Ishikawa (cell line): Measurements from ENCODE around the gene TRAPPC3.

Source experiments
- CEBPB ChIP-seq: IDR thresholded peaks from 2 replicates; pipeline ENCODE4 v1.6.1; 2012
- CREB1 ChIP-seq: IDR thresholded peaks from 2 replicates; pipeline ENCODE4 v1.6.1; 2012; ENCODE audit warnings: low read depth
- EGR1 ChIP-seq: IDR thresholded peaks from 2 replicates; pipeline ENCODE4 v1.6.1; 2012
- EP300 ChIP-seq: IDR thresholded peaks from 2 replicates; pipeline ENCODE4 v1.6.1; 2012; ENCODE audit warnings: borderline replicate concordance
- FOXM1 ChIP-seq: IDR thresholded peaks from 2 replicates; pipeline ENCODE4 v1.6.1; 2012; ENCODE audit warnings: low read depth, borderline replicate concordance
- NFIC ChIP-seq: IDR thresholded peaks from 2 replicates; pipeline ENCODE4 v1.6.1; 2012
- RAD21 ChIP-seq: IDR thresholded peaks from 2 replicates; pipeline ENCODE4 v1.6.1; 2012; ENCODE audit warnings: low read depth
- TAF1 ChIP-seq: IDR thresholded peaks from 2 replicates; pipeline ENCODE4 v1.6.1; 2012; ENCODE audit warnings: low read depth, mild to moderate bottlenecking
- TCF12 ChIP-seq: IDR thresholded peaks from 2 replicates; pipeline ENCODE4 v1.6.1; 2012; ENCODE audit warnings: low read depth
- TEAD4 ChIP-seq: IDR thresholded peaks from 2 replicates; pipeline ENCODE4 v1.6.1; 2012
- YY1 ChIP-seq: IDR thresholded peaks from 2 replicates; pipeline ENCODE4 v1.6.1; 2012; ENCODE audit warnings: low read depth
- ZBTB7A ChIP-seq: IDR thresholded peaks from 2 replicates; pipeline ENCODE4 v1.6.1; 2012; ENCODE audit warnings: low read depth
- TF ChIP-seq, protein P1 (sequence below): IDR thresholded peaks from 2 replicates; pipeline ENCODE4 v1.6.1; 2012
- TF ChIP-seq, protein P2 (sequence below): IDR thresholded peaks from 2 replicates; pipeline ENCODE4 v1.6.1; 2012
- TF ChIP-seq, protein P3 (sequence below): IDR thresholded peaks from 2 replicates; pipeline ENCODE4 v1.6.1; 2012; ENCODE audit warnings: low read depth, mild to moderate bottlenecking

The TRAPPC3 gene

GRCh38 chr1:36107394-36107793, 41.9 kb downstream of the TRAPPC3 start:
- TF ChIP-seq, protein P1, sequence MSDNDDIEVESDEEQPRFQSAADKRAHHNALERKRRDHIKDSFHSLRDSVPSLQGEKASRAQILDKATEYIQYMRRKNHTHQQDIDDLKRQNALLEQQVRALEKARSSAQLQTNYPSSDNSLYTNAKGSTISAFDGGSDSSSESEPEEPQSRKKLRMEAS: no peak
- TF ChIP-seq CEBPB: no peak
- no peak for TF ChIP-seq EP300
- no peak for TF ChIP-seq TEAD4
- TF ChIP-seq TCF12: no peak
- TF ChIP-seq YY1: no peak
- TF ChIP-seq, protein P2, sequence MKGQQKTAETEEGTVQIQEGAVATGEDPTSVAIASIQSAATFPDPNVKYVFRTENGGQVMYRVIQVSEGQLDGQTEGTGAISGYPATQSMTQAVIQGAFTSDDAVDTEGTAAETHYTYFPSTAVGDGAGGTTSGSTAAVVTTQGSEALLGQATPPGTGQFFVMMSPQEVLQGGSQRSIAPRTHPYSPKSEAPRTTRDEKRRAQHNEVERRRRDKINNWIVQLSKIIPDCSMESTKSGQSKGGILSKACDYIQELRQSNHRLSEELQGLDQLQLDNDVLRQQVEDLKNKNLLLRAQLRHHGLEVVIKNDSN: no peak
- TF ChIP-seq RAD21: no peak
- no peak for TF ChIP-seq EGR1
- TF ChIP-seq ZBTB7A: no peak
- TF ChIP-seq, protein P3, sequence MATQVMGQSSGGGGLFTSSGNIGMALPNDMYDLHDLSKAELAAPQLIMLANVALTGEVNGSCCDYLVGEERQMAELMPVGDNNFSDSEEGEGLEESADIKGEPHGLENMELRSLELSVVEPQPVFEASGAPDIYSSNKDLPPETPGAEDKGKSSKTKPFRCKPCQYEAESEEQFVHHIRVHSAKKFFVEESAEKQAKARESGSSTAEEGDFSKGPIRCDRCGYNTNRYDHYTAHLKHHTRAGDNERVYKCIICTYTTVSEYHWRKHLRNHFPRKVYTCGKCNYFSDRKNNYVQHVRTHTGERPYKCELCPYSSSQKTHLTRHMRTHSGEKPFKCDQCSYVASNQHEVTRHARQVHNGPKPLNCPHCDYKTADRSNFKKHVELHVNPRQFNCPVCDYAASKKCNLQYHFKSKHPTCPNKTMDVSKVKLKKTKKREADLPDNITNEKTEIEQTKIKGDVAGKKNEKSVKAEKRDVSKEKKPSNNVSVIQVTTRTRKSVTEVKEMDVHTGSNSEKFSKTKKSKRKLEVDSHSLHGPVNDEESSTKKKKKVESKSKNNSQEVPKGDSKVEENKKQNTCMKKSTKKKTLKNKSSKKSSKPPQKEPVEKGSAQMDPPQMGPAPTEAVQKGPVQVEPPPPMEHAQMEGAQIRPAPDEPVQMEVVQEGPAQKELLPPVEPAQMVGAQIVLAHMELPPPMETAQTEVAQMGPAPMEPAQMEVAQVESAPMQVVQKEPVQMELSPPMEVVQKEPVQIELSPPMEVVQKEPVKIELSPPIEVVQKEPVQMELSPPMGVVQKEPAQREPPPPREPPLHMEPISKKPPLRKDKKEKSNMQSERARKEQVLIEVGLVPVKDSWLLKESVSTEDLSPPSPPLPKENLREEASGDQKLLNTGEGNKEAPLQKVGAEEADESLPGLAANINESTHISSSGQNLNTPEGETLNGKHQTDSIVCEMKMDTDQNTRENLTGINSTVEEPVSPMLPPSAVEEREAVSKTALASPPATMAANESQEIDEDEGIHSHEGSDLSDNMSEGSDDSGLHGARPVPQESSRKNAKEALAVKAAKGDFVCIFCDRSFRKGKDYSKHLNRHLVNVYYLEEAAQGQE: no peak
- no peak for TF ChIP-seq NFIC
- no peak for TF ChIP-seq TAF1
- TF ChIP-seq FOXM1: no peak
- TF ChIP-seq CREB1: no peak

GRCh38 chr1:36106269-36106668, 43.0 kb downstream of the TRAPPC3 start:
- TF ChIP-seq TAF1: no peak

- no peak for TF ChIP-seq FOXM1
- TF ChIP-seq TCF12: no peak
- TF ChIP-seq YY1: no peak
- no peak for TF ChIP-seq RAD21
- TF ChIP-seq NFIC: no peak
- TF ChIP-seq, protein P1: no peak
- TF ChIP-seq, protein P2: no peak
- no peak for TF ChIP-seq EP300
- TF ChIP-seq TAF1: no peak
- no peak for TF ChIP-seq ZBTB7A
These were observed 47.7 kb downstream of the TRAPPC3 start for GRCh38 chr1:36101546-36101945.

- TF ChIP-seq EP300 (no peak), TCF12 (no peak)
These were observed 48.9 kb downstream of the TRAPPC3 start for GRCh38 chr1:36100376-36100775.

GRCh38 chr1:36099681-36100341, 49.5 kb downstream of the TRAPPC3 start:
- TF ChIP-seq TAF1 (no peak), ZBTB7A (0 out of 2 replicates have a peak, but pooled peaks have one; percentile 29), RAD21 (peak; percentile 97), EGR1 (no peak), TEAD4 (no peak), FOXM1 (no peak), CREB1 (no peak), CEBPB (no peak), TCF12 (no peak), NFIC (no peak), YY1 (no peak), EP300 (no peak)
- TF ChIP-seq, protein P3: no peak
- TF ChIP-seq, protein P2: no peak
- TF ChIP-seq, protein P1: no peak
